ENCODE results near the gene N4BP2L1. TPM values are rescaled to one million over a fixed set of nuclear protein-coding genes. Genes with fewer than 3 reads are reported as not detected.
A peak's percentile ranks its signal among the peaks of the same experiment; 100 is the strongest.

Gene N4BP2L1
- polyA plus RNA-seq, 2 of the 4 experiments (the other 2 are of a cell fraction) = 0.41 to 0.85 TPM

DNA sequence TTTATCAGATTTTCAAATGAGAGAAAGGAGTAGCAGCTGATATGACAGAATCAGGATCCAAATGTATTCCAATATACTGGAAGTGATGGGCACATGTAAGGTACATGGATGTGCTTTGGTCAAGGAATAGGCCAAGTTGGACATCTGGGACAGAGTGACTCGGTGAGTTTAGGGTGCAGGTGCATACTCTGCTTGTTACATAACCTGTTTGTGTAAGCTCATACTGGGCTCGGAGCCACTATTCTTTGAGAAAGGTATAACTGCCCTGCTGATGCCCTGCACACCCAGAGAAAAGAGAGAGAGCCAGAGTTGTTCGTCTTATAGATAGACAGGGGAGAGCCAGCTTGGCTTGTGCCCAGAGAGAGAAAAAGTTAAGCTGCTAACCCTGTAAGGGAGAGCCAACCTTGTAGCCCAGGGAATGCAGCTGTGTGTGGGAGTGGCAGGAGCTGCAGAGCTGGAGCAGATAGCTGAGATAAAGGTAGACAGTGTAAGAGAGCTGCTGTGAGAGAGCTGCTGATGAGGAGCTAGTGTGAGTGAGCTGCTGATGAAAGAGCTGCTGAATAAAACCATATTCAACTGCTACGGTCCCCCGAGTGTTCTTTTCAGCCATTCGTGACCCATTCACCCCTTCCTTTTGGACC is 40.7 kb upstream of the N4BP2L1 start:
- TF ChIP-seq, protein P1, sequence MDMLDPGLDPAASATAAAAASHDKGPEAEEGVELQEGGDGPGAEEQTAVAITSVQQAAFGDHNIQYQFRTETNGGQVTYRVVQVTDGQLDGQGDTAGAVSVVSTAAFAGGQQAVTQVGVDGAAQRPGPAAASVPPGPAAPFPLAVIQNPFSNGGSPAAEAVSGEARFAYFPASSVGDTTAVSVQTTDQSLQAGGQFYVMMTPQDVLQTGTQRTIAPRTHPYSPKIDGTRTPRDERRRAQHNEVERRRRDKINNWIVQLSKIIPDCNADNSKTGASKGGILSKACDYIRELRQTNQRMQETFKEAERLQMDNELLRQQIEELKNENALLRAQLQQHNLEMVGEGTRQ (IDR thresholded peaks at IDR 0.05) = no peak
- TF ChIP-seq RARB (CRISPR knock-in tag; IDR thresholded peaks at IDR 0.05) = no peak
- no peak for TF ChIP-seq MAFK (IDR thresholded peaks at IDR 0.05; ENCODE audit: partially characterized antibody)
- no peak for TF ChIP-seq EHF (CRISPR knock-in tag; IDR thresholded peaks at IDR 0.05)
- TF ChIP-seq, protein P2, sequence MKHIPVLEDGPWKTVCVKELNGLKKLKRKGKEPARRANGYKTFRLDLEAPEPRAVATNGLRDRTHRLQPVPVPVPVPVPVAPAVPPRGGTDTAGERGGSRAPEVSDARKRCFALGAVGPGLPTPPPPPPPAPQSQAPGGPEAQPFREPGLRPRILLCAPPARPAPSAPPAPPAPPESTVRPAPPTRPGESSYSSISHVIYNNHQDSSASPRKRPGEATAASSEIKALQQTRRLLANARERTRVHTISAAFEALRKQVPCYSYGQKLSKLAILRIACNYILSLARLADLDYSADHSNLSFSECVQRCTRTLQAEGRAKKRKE (CRISPR knock-in tag; IDR thresholded peaks at IDR 0.05; ENCODE audit: low read depth) = no peak
- TF ChIP-seq, protein P3, sequence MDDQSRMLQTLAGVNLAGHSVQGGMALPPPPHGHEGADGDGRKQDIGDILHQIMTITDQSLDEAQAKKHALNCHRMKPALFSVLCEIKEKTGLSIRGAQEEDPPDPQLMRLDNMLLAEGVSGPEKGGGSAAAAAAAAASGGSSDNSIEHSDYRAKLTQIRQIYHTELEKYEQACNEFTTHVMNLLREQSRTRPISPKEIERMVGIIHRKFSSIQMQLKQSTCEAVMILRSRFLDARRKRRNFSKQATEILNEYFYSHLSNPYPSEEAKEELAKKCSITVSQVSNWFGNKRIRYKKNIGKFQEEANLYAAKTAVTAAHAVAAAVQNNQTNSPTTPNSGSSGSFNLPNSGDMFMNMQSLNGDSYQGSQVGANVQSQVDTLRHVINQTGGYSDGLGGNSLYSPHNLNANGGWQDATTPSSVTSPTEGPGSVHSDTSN (IDR thresholded peaks at IDR 0.05) = no peak
- TF ChIP-seq, protein P4, sequence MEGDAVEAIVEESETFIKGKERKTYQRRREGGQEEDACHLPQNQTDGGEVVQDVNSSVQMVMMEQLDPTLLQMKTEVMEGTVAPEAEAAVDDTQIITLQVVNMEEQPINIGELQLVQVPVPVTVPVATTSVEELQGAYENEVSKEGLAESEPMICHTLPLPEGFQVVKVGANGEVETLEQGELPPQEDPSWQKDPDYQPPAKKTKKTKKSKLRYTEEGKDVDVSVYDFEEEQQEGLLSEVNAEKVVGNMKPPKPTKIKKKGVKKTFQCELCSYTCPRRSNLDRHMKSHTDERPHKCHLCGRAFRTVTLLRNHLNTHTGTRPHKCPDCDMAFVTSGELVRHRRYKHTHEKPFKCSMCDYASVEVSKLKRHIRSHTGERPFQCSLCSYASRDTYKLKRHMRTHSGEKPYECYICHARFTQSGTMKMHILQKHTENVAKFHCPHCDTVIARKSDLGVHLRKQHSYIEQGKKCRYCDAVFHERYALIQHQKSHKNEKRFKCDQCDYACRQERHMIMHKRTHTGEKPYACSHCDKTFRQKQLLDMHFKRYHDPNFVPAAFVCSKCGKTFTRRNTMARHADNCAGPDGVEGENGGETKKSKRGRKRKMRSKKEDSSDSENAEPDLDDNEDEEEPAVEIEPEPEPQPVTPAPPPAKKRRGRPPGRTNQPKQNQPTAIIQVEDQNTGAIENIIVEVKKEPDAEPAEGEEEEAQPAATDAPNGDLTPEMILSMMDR (IDR thresholded peaks at IDR 0.05) = no peak
- TF ChIP-seq EHMT2 (IDR thresholded peaks at IDR 0.05; ENCODE audit: low read depth) = no peak
- no peak for TF ChIP-seq POLR2AphosphoS2 (conservative IDR thresholded peaks at IDR 0.05; ENCODE audit: low read length)
- TF ChIP-seq JUNB (IDR thresholded peaks at IDR 0.05) = no peak
- TF ChIP-seq HDAC2 (IDR thresholded peaks at IDR 0.05) = no peak
- WGBS (ENCODE audit: missing lambda C conversion rate) = 90% methylated on average over 6 of the region's 6 CpGs
- POLR2A ChIA-PET = no interaction called here
- H3K9me3 ChIP-seq = no peaks in the 10 kb centered on the region
- H3K4me3 ChIP-seq = no peak overlapping the region
- FAIRE-seq (no peak), ATAC-seq (peak; percentile 44 to 56; a peak in 3 of 6 replicates), DNase-seq (ENCODE audit: low read depth in 1 of 2, low spot score in 1 of 2) (peak in 1 of 2 experiments; percentile 2)
- 0 out of 6 replicates have a peak overlapping the region, but pooled peaks of 1 of the 2 experiments have one; percentile 34 for H3K27ac ChIP-seq
- CTCF ChIA-PET = no interaction called here
- no peak overlapping the region for H3K4me2 ChIP-seq
- H3K4me1 ChIP-seq = no peaks in the 10 kb centered on the region

- no peak for FAIRE-seq
- ChIA-PET CTCF (no interaction called here), POLR2A (no interaction called here)
- no peak overlapping the region for H3K4me3 ChIP-seq
- ATAC-seq = no peak
- no peak overlapping the region for H3K27ac ChIP-seq
- DNase-seq (ENCODE audit: low read depth in 1 of 2, low spot score in 1 of 2) = no peak
- no peak overlapping the region for H3K4me2 ChIP-seq
- WGBS (ENCODE audit: missing lambda C conversion rate) = 93% methylated on average over 2 of the region's 2 CpGs
- peaks cover 3% of the 10 kb centered on the region; the same call in 2 of the 3 replicates for H3K9me3 ChIP-seq
- no peak for TF ChIP-seq TP53 (CRISPR knock-in tag; IDR thresholded peaks at IDR 0.05)
- TF ChIP-seq NFE2L2 (conservative IDR thresholded peaks at IDR 0.05; ENCODE audit: low read length) = no peak
- no peak for TF ChIP-seq POLR2AphosphoS2 (conservative IDR thresholded peaks at IDR 0.05; ENCODE audit: low read length)
- no peak for TF ChIP-seq HEYL (CRISPR knock-in tag; IDR thresholded peaks at IDR 0.05)
- no peak for TF ChIP-seq EHF (CRISPR knock-in tag; IDR thresholded peaks at IDR 0.05)
- no peak for TF ChIP-seq EHMT2 (IDR thresholded peaks at IDR 0.05; ENCODE audit: low read depth)
- TF ChIP-seq RFX5 (IDR thresholded peaks at IDR 0.05) = no peak
- no peak for TF ChIP-seq FOSL2 (IDR thresholded peaks at IDR 0.05)
- TF ChIP-seq FOSL2 (CRISPR knock-in tag; IDR thresholded peaks at IDR 0.05) = no peak
- TF ChIP-seq KDM5A (IDR thresholded peaks at IDR 0.05) = no peak
- no peak for TF ChIP-seq MAZ (IDR thresholded peaks at IDR 0.05; ENCODE audit: borderline replicate concordance, low read depth, low read length)
- TF ChIP-seq FOSB (CRISPR knock-in tag; IDR thresholded peaks at IDR 0.05) = no peak
- TF ChIP-seq EP300 (IDR thresholded peaks at IDR 0.05) = no peak
- TF ChIP-seq, protein P5, sequence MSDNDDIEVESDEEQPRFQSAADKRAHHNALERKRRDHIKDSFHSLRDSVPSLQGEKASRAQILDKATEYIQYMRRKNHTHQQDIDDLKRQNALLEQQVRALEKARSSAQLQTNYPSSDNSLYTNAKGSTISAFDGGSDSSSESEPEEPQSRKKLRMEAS (IDR thresholded peaks at IDR 0.05) = no peak
- no peak for TF ChIP-seq SREBF2 (IDR thresholded peaks at IDR 0.05)
- no peaks in the 10 kb centered on the region for H3K4me1 ChIP-seq
Measured at GRCh38 chr13:32456591-32456990, 28.7 kb upstream of the N4BP2L1 start.

Measured in A549 (cell line).